HFF-Myc (cell line): ENCODE measurements around the gene SYNJ2BP.

Source experiments
- DNase-seq: peaks from one replicate; pipeline ENCODE4 v3.0.0-alpha.2; 2011; ENCODE audit warnings: low read depth; ENCODE audit errors: extremely low read depth
- H3K4me3 ChIP-seq: replicated peaks from 2 replicates; pipeline ENCODE4 v1.5.1; 2011; ENCODE audit warnings: low read depth, mild to moderate bottlenecking, control low read depth, low read length
- CTCF ChIP-seq: IDR thresholded peaks from 2 replicates; pipeline ENCODE4 v1.5.1; 2012; ENCODE audit warnings: mild to moderate bottlenecking, low read depth, low read length, control low read depth; ENCODE audit errors: missing control alignments

Gene SYNJ2BP

DNA sequence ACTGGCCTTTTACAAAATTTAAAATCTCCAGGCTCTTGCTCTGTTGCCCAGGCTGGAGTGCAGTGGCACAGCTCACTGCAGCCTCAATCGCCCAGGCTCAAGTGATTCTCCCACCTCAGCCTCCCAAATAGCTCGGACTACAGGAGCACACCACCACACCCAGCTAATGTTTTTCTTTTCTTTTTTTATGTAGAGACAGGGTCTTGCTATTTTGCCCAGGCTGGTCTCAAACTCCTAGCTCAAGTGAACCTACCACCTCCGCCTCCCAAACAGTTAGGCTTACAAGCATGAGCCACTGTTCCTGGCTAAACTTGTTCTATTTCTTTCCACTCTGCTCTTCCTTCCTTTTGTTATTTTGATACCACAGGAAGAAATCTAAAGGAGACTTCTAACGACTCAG, 15.2 kb downstream of the SYNJ2BP start:
- TF ChIP-seq CTCF = no peak

DNA sequence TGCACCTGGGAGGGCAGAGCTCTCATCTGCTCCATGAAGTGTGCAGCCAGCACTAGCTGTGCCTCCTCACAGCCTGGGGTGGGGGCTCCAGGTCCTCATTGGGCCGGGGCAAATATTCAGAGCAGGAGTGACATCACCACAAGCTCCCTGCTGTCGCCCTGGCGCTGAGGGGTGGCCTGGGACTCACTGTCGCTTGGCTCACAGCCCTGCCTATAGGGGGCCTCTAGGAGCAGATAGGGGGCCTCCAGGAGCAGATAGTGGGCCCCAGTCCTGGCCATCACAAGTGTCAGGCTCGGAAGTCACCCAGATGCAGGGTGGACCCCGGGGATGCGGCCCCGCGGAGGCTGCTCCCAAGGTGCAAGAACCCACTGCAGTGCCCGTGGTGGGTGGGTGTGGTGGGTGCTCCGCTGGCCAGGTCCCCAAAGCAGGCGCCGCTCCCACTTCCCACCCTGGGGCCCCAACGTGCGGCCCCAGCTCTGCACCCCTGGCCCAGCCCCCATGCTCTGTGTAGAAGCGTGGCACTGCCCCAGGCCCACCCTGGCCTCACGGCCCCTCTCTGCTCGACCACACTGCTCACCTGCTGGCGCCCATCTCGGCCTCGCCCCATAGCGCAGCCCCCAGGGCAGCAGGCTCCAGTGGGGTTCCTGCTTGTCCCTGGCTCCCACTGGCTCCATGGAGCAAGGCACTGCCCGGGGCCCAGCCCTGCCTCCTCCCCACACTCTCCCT, 18.0 kb downstream of the SYNJ2BP start:
- H3K4me3 ChIP-seq = no peak overlapping the region
- TF ChIP-seq CTCF = no peak
- DNase-seq = no peak

More for the DNA sequence above, 15.2 kb downstream of the SYNJ2BP start:
- no peak for DNase-seq
- H3K4me3 ChIP-seq = no peak overlapping the region

GRCh38 chr14:70398280-70398679, 18.6 kb downstream of the SYNJ2BP start:
- no peak overlapping the region for H3K4me3 ChIP-seq
- no peak for DNase-seq
- no peak for TF ChIP-seq CTCF

DNA sequence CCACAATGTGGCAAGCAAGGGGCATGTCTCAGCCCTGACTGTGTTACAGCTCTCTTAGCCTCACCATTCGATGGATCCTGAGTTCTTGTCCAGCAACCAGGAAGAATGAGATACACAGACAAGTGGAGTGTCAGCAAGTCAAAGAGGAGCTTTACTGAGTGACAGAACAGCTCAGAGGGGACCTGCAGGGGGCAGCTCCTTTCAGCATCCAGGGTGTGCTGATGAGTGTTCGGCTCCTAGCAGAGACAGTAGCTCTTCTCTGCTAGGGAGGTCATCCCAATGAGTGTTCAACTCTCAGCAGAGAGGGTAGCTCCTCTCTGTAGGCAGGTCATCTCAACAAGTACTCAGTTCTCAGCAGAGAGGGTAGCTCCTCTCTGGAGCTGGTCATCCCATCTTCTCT, 19.1 kb downstream of the SYNJ2BP start:
- no peak for TF ChIP-seq CTCF
- H3K4me3 ChIP-seq = no peak overlapping the region
- no peak for DNase-seq

- TF ChIP-seq CTCF = no peak
- DNase-seq = no peak
These were observed 22.1 kb downstream of the SYNJ2BP start for GRCh38 chr14:70394674-70395306.

GRCh38 chr14:70392676-70393075, 24.2 kb downstream of the SYNJ2BP start:
- no peak for DNase-seq
- H3K4me3 ChIP-seq = no peak overlapping the region
- no peak for TF ChIP-seq CTCF

More at GRCh38 chr14:70394674-70395306, 22.1 kb downstream of the SYNJ2BP start:
- H3K4me3 ChIP-seq = no peak overlapping the region
